Mucosa of stomach (tissue), 1 donor: ENCODE results near the gene FAM83B.

Source experiments
- H3K27me3 ChIP-seq: one replicate; pipeline ENCODE4 v1.7.0; 2013; ENCODE audit warnings: mild to moderate bottlenecking, low read length; ENCODE audit not compliant: control insufficient read depth, insufficient read depth
- H3K36me3 ChIP-seq: one replicate; pipeline ENCODE4 v1.7.0; 2013; ENCODE audit warnings: low read length; ENCODE audit not compliant: control insufficient read depth, insufficient read depth
- H3K4me1 ChIP-seq: one replicate; pipeline ENCODE4 v1.7.0; 2013; ENCODE audit warnings: mild to moderate bottlenecking, low read length; ENCODE audit not compliant: control insufficient read depth, insufficient read depth
- H3K4me3 ChIP-seq: one replicate; pipeline ENCODE4 v1.7.0; 2013; ENCODE audit warnings: low read length
- H3K9ac ChIP-seq: one replicate; pipeline ENCODE4 v1.7.0; 2013; ENCODE audit warnings: mild to moderate bottlenecking, low read length, moderate library complexity
- H3K9me3 ChIP-seq: one replicate; pipeline ENCODE4 v1.7.0; 2013; ENCODE audit warnings: mild to moderate bottlenecking, low read length, moderate library complexity; ENCODE audit not compliant: control insufficient read depth
- donor health status: Pancreatic carcinoma.

The FAM83B gene

GRCh38 chr6:54865091-54865631 is 18.6 kb downstream of the FAM83B start:
- H3K9me3 ChIP-seq, result no peaks in the 10 kb centered on the region
- no peaks in the 10 kb centered on the region for H3K27me3 ChIP-seq
- peaks cover 28% of the 10 kb centered on the region for H3K4me1 ChIP-seq
- H3K4me3 ChIP-seq, result no peak overlapping the region
- H3K9ac ChIP-seq, result no peak overlapping the region
- H3K36me3 ChIP-seq, result no peaks in the 10 kb centered on the region

- Histone ChIP-seq H3K4me1 (peaks cover 12% of the 10 kb centered on the region), H3K4me3 (no peak overlapping the region), H3K27me3 (no peaks in the 10 kb centered on the region), H3K9ac (no peak overlapping the region), H3K36me3 (no peaks in the 10 kb centered on the region), H3K9me3 (no peaks in the 10 kb centered on the region)
Measured at GRCh38 chr6:54868556-54868955, 22.0 kb downstream of the FAM83B start.

- Histone ChIP-seq H3K36me3 (no peaks in the 10 kb centered on the region), H3K4me3 (no peak overlapping the region), H3K9ac (no peak overlapping the region), H3K9me3 (no peaks in the 10 kb centered on the region), H3K27me3 (no peaks in the 10 kb centered on the region), H3K4me1 (peaks cover 9% of the 10 kb centered on the region)
Measured at GRCh38 chr6:54873599-54873998, 27.0 kb downstream of the FAM83B start.

GRCh38 chr6:54874349-54875048 is 27.9 kb downstream of the FAM83B start:
- Histone ChIP-seq H3K9ac (no peak overlapping the region), H3K9me3 (no peaks in the 10 kb centered on the region), H3K27me3 (no peaks in the 10 kb centered on the region), H3K4me3 (no peak overlapping the region), H3K4me1 (peaks cover 18% of the 10 kb centered on the region), H3K36me3 (no peaks in the 10 kb centered on the region)

- peaks cover 21% of the 10 kb centered on the region for H3K4me1 ChIP-seq
- H3K36me3 ChIP-seq, result no peaks in the 10 kb centered on the region
- H3K4me3 ChIP-seq, result no peak overlapping the region
- no peak overlapping the region for H3K9ac ChIP-seq
- H3K27me3 ChIP-seq, result no peaks in the 10 kb centered on the region
- H3K9me3 ChIP-seq, result no peaks in the 10 kb centered on the region
Measured at GRCh38 chr6:54875539-54875938, 29.0 kb downstream of the FAM83B start.

- Histone ChIP-seq H3K9me3 (no peaks in the 10 kb centered on the region), H3K9ac (no peak overlapping the region), H3K4me1 (peaks cover 21% of the 10 kb centered on the region), H3K36me3 (no peaks in the 10 kb centered on the region), H3K27me3 (no peaks in the 10 kb centered on the region), H3K4me3 (no peak overlapping the region)
Measured at GRCh38 chr6:54876365-54876764, 29.8 kb downstream of the FAM83B start.

- Histone ChIP-seq H3K9ac (no peak overlapping the region), H3K4me1 (peaks cover 21% of the 10 kb centered on the region), H3K4me3 (no peak overlapping the region), H3K9me3 (no peaks in the 10 kb centered on the region), H3K36me3 (no peaks in the 10 kb centered on the region), H3K27me3 (no peaks in the 10 kb centered on the region)
Measured at GRCh38 chr6:54876871-54877270, 30.3 kb downstream of the FAM83B start.

- H3K4me1 ChIP-seq, result peaks cover 21% of the 10 kb centered on the region
Measured at GRCh38 chr6:54877713-54878317, 31.2 kb downstream of the FAM83B start.

GRCh38 chr6:54878718-54879117 is 32.1 kb downstream of the FAM83B start:
- Histone ChIP-seq H3K36me3 (no peaks in the 10 kb centered on the region), H3K27me3 (no peaks in the 10 kb centered on the region), H3K9me3 (no peaks in the 10 kb centered on the region), H3K4me3 (no peak overlapping the region), H3K4me1 (peaks cover 21% of the 10 kb centered on the region), H3K9ac (no peak overlapping the region)

More at GRCh38 chr6:54877713-54878317, 31.2 kb downstream of the FAM83B start:
- Histone ChIP-seq H3K9me3 (no peaks in the 10 kb centered on the region), H3K4me3 (no peak overlapping the region), H3K36me3 (no peaks in the 10 kb centered on the region), H3K9ac (no peak overlapping the region), H3K27me3 (no peaks in the 10 kb centered on the region)

- no peak overlapping the region for H3K9ac ChIP-seq
- H3K36me3 ChIP-seq, result no peaks in the 10 kb centered on the region
- H3K27me3 ChIP-seq, result no peaks in the 10 kb centered on the region
- no peaks in the 10 kb centered on the region for H3K9me3 ChIP-seq
- no peak overlapping the region for H3K4me3 ChIP-seq
- H3K4me1 ChIP-seq, result peaks cover 21% of the 10 kb centered on the region
Measured at GRCh38 chr6:54879188-54879985, 32.8 kb downstream of the FAM83B start.

- Histone ChIP-seq H3K9me3 (no peaks in the 10 kb centered on the region), H3K4me3 (no peak overlapping the region), H3K36me3 (no peaks in the 10 kb centered on the region), H3K9ac (no peak overlapping the region), H3K27me3 (no peaks in the 10 kb centered on the region), H3K4me1 (peaks cover 21% of the 10 kb centered on the region)
Measured at GRCh38 chr6:54881067-54881730, 34.6 kb downstream of the FAM83B start.
